ENCODE results near the gene AMIGO2.

The AMIGO2 gene

GRCh38 chr12:47095446-47096236, 15.9 kb upstream of the AMIGO2 start:
- no peak for DNase-seq

- DNase-seq, result no peak
Measured at GRCh38 chr12:47094804-47095203, 15.0 kb upstream of the AMIGO2 start.

DNA sequence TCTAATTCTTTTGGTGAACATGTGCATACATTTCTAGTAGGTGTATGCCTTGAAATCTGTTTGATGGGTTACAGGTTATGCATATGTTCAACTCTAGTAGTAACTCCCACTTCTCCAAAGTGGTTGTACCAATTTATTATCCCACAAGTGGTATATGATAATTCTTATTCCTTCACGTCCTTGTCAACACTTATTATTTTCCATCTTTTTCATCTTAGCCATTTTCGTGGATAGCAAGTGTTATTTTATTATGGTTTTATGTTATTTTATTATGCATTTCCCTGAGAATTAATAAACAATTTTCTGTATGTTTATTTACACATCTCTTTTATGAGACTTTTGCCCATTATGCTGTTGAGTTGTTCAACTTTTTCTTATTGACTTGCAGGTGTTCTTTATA, 11.2 kb upstream of the AMIGO2 start:
- no peak for DNase-seq

DNA sequence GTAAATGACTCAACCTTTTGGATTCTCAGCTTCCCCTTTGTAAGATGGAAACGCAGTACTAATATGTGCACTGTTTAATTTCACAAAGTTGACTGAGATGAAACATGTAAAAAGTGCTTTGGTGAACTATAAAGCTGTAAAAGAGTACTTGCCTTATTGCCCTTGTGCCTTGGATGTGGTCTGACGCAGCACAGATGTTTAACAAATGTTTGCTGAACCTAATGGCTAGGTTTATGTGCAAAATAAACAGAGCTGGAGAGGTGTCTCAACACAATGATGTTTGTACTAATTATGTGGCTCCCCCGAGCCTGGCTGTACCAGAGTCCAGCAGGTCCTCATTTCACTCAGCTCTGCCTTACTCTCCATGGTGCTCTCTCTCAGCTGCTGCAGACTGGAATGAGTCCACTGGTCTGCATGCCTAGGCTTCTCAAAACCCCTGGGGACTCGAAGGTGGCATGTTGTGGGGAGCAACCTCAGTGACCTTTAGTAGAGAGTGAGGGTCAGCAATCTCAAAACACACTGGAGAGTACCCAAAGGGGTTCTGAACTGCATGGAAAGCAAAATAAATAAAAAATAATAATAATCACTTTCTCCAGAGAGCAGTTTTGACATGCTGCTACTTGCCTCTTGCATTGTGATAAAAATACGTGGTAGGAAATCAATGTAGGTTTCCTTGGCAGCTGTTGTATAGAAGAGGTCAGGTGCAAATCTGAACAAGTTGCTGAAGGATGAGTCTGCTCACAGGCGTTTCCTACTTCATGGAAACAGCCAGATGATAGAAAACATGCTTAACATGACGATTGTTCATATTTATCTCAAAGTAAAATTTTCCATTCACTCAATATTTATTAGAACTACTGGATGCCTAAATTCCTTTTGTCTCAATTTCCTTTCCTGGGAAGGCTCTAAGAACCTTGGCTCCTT, 8.5 kb upstream of the AMIGO2 start:
- no peak for DNase-seq

- no peak for DNase-seq
Measured at GRCh38 chr12:47087088-47087688, 7.4 kb upstream of the AMIGO2 start.

GRCh38 chr12:47085815-47086252, 6.1 kb upstream of the AMIGO2 start:
- peak; percentile 52 for DNase-seq

GRCh38 chr12:47084172-47084571, 4.4 kb upstream of the AMIGO2 start:
- DNase-seq, result peak; percentile 37

DNA sequence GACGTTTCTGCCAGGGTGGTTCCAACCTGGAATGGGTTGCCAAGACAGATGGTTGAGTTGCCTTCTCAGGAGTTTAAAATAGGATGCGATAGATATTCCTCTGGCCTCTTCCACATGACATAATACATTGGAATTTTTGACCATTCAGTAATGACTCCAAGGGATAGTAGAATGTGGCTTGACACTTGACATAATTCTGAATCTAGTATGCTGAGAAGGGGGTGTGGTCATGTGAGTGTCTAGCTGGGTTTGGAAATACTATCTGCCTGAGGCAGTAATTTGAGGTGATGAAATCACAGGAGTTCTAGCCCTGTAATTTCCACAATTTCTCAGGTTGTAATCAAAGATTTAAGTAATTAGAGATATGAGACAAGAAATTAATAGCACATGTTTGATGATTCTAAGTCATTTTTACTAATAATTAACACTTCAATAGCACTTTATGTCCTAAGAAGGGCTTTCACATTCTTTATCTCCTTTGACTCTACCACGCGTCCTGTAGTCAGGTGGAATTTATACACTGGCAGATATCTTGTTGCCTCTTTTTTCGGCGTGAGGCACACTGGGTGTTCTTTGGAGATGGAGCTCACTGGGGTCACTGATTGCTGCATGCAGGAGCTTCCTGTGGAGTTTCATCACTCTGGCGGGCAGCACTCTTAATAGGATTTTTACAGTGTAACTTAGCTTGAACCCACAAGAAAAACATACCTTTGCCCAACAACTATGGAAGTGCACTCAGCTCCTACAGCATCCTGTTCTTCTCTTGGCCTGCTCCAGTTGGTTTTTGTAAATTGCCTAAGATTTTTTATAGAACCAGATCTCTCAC, 3.2 kb upstream of the AMIGO2 start:
- peak; percentile 48 for DNase-seq

DNA sequence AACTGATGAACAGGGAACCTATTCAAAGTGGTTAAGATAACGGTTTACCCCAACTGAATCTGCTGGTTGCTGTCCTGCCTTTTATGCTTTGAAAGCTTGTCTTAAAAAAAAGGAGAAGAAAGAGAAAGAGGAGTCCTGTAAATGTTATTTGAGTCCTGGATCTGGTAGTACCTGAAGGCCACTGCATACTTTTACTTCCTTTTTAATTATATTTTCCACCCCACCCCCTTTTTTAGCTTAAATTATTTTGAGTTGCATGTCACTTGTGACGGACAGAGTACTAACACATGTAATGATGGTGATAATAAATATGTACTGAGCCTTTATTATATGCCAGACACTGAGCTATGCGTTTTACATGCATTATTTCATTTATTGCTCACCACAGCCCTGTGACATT, 2.5 kb upstream of the AMIGO2 start:
- DNase-seq, result no peak

DNA sequence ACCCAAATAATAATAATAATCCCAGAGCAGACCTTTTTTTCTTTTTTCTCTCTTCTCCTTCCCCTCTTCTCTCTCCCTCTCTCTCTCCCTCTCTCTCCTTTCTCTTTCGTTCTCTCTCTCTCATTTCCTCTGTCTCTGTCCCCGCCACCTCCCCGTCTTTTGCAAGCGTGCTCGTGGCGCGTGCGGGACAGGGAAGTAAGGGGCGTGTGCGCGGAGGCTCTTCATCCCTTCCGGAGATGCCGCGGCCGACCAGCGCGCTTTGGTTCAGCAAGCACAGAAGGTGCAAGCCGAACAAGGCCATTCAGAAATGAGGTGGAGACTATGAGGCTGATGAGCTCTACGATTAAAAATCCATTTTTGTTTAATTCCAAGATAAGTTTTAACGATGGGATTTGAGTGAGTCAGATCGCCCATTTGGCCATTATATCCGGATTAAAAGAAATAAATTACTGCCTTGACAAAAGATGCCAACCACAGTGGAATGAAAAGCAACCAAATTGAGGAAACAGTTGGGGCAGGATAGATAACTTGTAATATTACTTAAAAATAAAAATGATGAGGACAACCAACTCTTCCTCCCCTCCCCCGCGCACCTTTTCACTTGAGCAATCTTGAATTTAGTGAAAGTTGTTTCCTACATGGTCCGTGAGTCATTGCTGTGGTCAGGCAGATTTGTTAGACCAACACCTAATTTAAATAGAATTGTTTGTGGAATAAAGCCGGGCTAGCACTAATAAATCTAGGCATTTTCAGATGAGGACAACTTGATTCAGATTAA, 1.2 kb upstream of the AMIGO2 start:
- DNase-seq, result peak; percentile 82

DNA sequence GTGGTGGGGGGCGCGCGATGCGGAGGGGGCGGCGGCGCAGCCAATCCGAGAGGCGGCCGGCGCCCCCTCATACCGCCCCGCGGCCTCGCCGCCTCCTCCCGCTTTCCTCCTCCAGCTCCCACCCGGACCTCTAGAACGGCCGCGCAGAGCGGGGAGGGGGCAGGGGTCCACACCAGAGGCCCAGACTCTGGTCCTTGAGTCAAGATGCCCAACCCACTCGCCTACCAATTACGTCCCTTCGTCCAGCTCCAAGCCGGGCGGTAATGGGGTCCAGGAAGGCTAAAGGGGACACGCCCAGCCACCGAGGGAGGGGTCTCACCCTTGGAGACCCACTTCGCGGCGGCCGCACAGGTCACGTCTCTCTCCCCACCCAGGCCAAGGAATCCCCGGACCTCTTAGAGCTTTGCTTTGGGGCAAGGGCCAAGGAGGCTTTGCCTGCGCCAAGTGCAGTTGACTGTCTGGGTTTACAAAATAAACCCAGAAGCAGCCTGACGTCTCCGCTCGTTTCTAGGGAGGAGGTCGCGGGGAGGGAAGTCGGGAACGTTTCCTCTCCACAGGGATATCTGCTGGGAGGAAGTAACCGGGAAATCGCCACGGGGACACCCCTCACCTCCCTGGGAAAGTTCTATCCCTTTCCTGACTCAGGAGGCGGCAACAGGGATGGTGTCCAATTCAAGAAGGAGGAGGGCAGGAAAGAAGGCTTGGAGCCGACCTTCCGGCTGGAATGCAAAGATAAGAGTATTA, 394 bp upstream of the AMIGO2 start:
- DNase-seq, result peak; percentile 28

DNA sequence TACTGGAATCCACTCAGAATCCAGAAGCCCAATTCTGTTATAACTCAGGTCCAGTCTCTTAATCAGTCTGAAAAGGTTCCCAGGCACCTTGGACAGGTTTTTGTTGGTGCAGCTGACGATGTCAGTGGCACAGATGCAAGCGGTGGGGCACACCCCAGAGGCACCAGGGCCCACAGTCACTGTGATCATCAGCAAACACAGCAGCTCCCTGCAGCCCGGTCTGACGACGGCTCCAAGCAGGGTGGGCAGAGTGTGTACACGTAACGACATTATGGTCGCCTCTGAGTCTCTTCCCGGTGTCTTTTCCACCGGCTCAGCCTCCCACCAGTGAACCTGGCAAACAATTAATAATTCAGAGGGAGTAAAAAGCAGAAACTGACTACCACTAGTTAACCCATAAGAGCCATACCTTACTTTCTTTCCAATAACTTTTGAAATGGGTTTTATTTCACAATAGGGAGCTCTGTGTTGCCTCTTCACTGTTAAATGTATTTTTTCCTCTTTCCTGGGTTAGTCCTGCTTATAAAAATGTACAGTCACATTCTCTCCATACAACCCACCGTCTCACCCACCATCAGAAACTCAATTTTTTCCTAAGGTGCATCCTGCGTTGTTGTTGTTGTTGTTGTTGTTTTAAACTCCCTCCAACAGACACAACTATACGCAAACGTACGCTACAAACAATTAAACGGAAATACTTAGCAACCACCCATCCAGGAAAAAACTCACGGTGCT, 859 bp downstream of the AMIGO2 start:
- DNase-seq, result no peak

DNA sequence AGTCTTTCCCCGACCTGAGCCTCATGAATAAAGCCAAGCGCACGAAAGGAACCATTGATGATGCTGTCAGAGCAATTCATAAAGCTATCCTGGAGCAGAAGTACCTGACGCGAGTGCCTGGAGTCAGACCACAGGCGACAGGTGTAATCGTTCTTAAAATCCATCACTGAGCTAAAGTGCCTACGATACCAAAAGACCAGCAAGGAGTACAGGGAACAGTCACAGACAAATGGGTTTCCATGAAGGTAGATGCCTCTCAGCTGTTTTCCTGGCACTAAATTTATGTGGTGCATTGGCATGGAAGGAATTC, 1.7 kb downstream of the AMIGO2 start:
- no peak for DNase-seq

DNA sequence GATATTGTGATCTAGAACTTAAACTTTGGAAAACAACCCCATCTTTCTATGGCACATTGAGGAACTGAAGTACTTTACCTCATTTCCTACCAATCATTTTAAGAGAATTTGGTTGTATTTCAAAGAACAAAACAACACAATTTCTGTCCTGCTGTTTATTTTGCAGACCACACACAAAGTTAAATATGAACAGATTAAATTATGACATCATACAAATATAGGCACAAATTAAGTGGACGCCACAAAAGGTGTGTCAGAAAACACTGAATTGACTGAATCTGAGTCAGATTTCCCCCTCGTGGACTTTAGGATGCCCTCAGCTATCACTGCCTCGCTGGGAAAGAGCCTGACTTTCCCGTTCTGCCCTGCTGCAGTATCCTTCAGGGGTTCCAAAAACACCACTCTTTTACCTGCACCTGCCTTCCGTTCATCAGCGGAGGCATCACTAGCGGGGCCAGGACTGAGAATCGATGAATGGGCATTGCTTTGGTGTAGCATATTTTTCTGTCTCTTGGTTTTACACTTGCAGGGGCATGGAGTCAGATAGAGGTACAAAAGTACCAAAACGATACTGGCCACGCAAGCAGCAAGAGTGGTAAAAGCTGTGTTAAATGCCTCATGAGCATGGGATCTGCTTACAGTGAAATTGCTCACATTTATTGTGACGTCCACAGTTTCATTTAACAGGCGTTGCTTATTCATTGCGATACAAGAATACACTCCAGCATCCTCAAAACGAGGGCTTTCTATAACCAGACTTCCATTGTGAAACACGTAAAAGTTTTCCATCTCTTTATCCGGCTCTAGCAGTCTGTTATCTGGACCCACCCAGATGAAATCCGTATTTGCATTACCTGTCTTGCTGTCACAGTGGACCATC, 2.3 kb downstream of the AMIGO2 start:
- no peak for DNase-seq

- DNase-seq, result no peak
Measured at GRCh38 chr12:47075192-47076084, 4.3 kb downstream of the AMIGO2 start.

DNA sequence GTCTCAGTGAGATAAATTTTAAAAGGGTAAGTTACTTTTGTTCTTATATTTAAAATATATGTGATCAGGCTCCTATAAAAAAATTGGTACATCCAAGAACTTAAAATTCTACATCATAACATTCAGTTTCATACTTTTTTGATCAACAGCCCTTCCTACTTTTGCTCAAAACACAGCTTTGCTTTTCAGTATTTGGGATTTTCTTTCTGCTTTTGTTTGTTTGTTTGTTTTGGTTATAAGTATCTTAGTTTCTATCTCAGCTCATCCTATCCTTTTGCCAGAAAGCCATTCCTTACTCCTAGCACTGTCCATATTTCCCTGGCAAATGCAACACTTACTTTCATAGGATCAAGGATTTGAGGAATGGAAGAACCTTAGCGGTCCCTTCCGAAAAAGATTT, 5.0 kb downstream of the AMIGO2 start:
- DNase-seq, result no peak

DNA sequence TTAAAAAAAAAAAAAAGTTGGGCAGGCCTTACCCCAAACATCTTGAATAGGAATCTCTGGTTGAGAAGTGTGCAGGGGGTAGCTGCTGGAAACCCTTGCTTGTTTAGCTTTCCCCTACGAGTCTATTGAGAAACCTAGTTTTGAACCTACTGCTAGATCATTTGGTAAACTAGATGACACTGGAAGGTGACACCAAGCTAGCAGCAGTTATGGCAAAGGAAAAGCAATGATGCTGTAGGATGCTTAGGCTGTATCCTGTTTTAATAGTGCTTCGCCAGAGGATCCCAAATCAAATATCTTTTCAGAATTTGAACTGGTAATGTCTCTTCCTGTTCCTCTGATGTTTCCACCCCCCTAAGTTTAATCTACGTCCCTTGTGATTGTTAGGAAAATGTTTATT, 5.8 kb downstream of the AMIGO2 start:
- no peak for DNase-seq

- DNase-seq, result peak; percentile 47
Measured at GRCh38 chr12:47071241-47071852, 8.4 kb downstream of the AMIGO2 start.

Data from suppressor macrophage treated with lipopolysaccharide for 4 hours (primary cell).